ENCODE measurements around the gene HELZ. TPM values are rescaled to one million over a fixed set of nuclear protein-coding genes. Genes with fewer than 3 reads are reported as not detected.

The HELZ gene
- polyA plus RNA-seq, 1 donor: 25.7 TPM

- no peaks in the 10 kb centered on the region for H3K9me3 ChIP-seq (ENCODE audit: control insufficient read depth, low read depth, low read length)
- DNase-seq: no peak
- no peaks in the 10 kb centered on the region for H3K27me3 ChIP-seq (ENCODE audit: control insufficient read depth, insufficient read depth, low read length)
- H3K4me1 ChIP-seq (ENCODE audit: control insufficient read depth, insufficient read depth, low read length): peaks cover 4% of the 10 kb centered on the region
- WGBS (ENCODE audit: insufficient coverage, low lambda C conversion rate): no CpG with 5 or more reads among the region's 5 CpGs
- H3K4me3 ChIP-seq (ENCODE audit: low read length): no peak overlapping the region
- no peak overlapping the region for H3K27ac ChIP-seq (ENCODE audit: low read length)
- no peaks in the 10 kb centered on the region for H3K36me3 ChIP-seq (ENCODE audit: control insufficient read depth, insufficient read depth, low read length)
Observed at GRCh38 chr17:67054608-67055007, 190.4 kb downstream of the HELZ start.

GRCh38 chr17:67054011-67054591, 190.9 kb downstream of the HELZ start:
- peaks cover 4% of the 10 kb centered on the region for H3K4me1 ChIP-seq (ENCODE audit: control insufficient read depth, insufficient read depth, low read length)
- no peaks in the 10 kb centered on the region for H3K9me3 ChIP-seq (ENCODE audit: control insufficient read depth, low read depth, low read length)
- H3K4me3 ChIP-seq (ENCODE audit: low read length): no peak overlapping the region
- no peak for DNase-seq
- no peaks in the 10 kb centered on the region for H3K36me3 ChIP-seq (ENCODE audit: control insufficient read depth, insufficient read depth, low read length)
- WGBS (ENCODE audit: insufficient coverage, low lambda C conversion rate): 100% methylated on average over 2 of the region's 19 CpGs
- no peaks in the 10 kb centered on the region for H3K27me3 ChIP-seq (ENCODE audit: control insufficient read depth, insufficient read depth, low read length)
- no peak overlapping the region for H3K27ac ChIP-seq (ENCODE audit: low read length)

GRCh38 chr17:67053438-67054000, 191.5 kb downstream of the HELZ start:
- Histone ChIP-seq H3K9me3 (ENCODE audit: control insufficient read depth, low read depth, low read length) (no peaks in the 10 kb centered on the region), H3K27me3 (ENCODE audit: control insufficient read depth, insufficient read depth, low read length) (no peaks in the 10 kb centered on the region), H3K4me1 (ENCODE audit: control insufficient read depth, insufficient read depth, low read length) (peaks cover 4% of the 10 kb centered on the region), H3K4me3 (ENCODE audit: low read length) (no peak overlapping the region), H3K36me3 (ENCODE audit: control insufficient read depth, insufficient read depth, low read length) (no peaks in the 10 kb centered on the region), H3K27ac (ENCODE audit: low read length) (no peak overlapping the region)
- DNase-seq: no peak
- WGBS (ENCODE audit: insufficient coverage, low lambda C conversion rate): no CpG with 5 or more reads among the region's 9 CpGs

GRCh38 chr17:67052720-67053437, 192.1 kb downstream of the HELZ start:
- no peaks in the 10 kb centered on the region for H3K9me3 ChIP-seq (ENCODE audit: control insufficient read depth, low read depth, low read length)
- WGBS (ENCODE audit: insufficient coverage, low lambda C conversion rate): 74% methylated on average over 3 of the region's 9 CpGs
- H3K4me3 ChIP-seq (ENCODE audit: low read length): no peak overlapping the region
- H3K27ac ChIP-seq (ENCODE audit: low read length): no peak overlapping the region
- peaks cover 4% of the 10 kb centered on the region for H3K4me1 ChIP-seq (ENCODE audit: control insufficient read depth, insufficient read depth, low read length)
- H3K27me3 ChIP-seq (ENCODE audit: control insufficient read depth, insufficient read depth, low read length): no peaks in the 10 kb centered on the region
- DNase-seq: no peak
- no peaks in the 10 kb centered on the region for H3K36me3 ChIP-seq (ENCODE audit: control insufficient read depth, insufficient read depth, low read length)

- WGBS (ENCODE audit: insufficient coverage, low lambda C conversion rate): 80% methylated on average over 1 of the region's 5 CpGs
- H3K4me1 ChIP-seq (ENCODE audit: control insufficient read depth, insufficient read depth, low read length): peaks cover 2% of the 10 kb centered on the region
- DNase-seq: no peak
- H3K27me3 ChIP-seq (ENCODE audit: control insufficient read depth, insufficient read depth, low read length): no peaks in the 10 kb centered on the region
- H3K9me3 ChIP-seq (ENCODE audit: control insufficient read depth, low read depth, low read length): no peaks in the 10 kb centered on the region
- H3K4me3 ChIP-seq (ENCODE audit: low read length): no peak overlapping the region
- H3K27ac ChIP-seq (ENCODE audit: low read length): no peak overlapping the region
- no peaks in the 10 kb centered on the region for H3K36me3 ChIP-seq (ENCODE audit: control insufficient read depth, insufficient read depth, low read length)
Observed at GRCh38 chr17:67051837-67052236, 193.2 kb downstream of the HELZ start.

GRCh38 chr17:67051155-67051538, 193.8 kb downstream of the HELZ start:
- no peaks in the 10 kb centered on the region for H3K4me1 ChIP-seq (ENCODE audit: control insufficient read depth, insufficient read depth, low read length)
- no peaks in the 10 kb centered on the region for H3K9me3 ChIP-seq (ENCODE audit: control insufficient read depth, low read depth, low read length)
- WGBS (ENCODE audit: insufficient coverage, low lambda C conversion rate): no CpG with 5 or more reads among the region's 4 CpGs
- no peaks in the 10 kb centered on the region for H3K27me3 ChIP-seq (ENCODE audit: control insufficient read depth, insufficient read depth, low read length)
- no peak overlapping the region for H3K4me3 ChIP-seq (ENCODE audit: low read length)
- H3K27ac ChIP-seq (ENCODE audit: low read length): no peak overlapping the region
- DNase-seq: no peak
- H3K36me3 ChIP-seq (ENCODE audit: control insufficient read depth, insufficient read depth, low read length): no peaks in the 10 kb centered on the region

GRCh38 chr17:67050471-67051154, 194.4 kb downstream of the HELZ start:
- Histone ChIP-seq H3K27ac (ENCODE audit: low read length) (no peak overlapping the region), H3K36me3 (ENCODE audit: control insufficient read depth, insufficient read depth, low read length) (no peaks in the 10 kb centered on the region), H3K27me3 (ENCODE audit: control insufficient read depth, insufficient read depth, low read length) (no peaks in the 10 kb centered on the region), H3K9me3 (ENCODE audit: control insufficient read depth, low read depth, low read length) (no peaks in the 10 kb centered on the region), H3K4me3 (ENCODE audit: low read length) (no peak overlapping the region), H3K4me1 (ENCODE audit: control insufficient read depth, insufficient read depth, low read length) (no peaks in the 10 kb centered on the region)
- DNase-seq: no peak
- WGBS (ENCODE audit: insufficient coverage, low lambda C conversion rate): 63% methylated on average over 2 of the region's 6 CpGs

- H3K36me3 ChIP-seq (ENCODE audit: control insufficient read depth, insufficient read depth, low read length): no peaks in the 10 kb centered on the region
- H3K4me1 ChIP-seq (ENCODE audit: control insufficient read depth, insufficient read depth, low read length): no peaks in the 10 kb centered on the region
- H3K9me3 ChIP-seq (ENCODE audit: control insufficient read depth, low read depth, low read length): no peaks in the 10 kb centered on the region
- no peak overlapping the region for H3K4me3 ChIP-seq (ENCODE audit: low read length)
- WGBS (ENCODE audit: insufficient coverage, low lambda C conversion rate): no CpG with 5 or more reads among the region's 1 CpG
- H3K27ac ChIP-seq (ENCODE audit: low read length): no peak overlapping the region
- no peaks in the 10 kb centered on the region for H3K27me3 ChIP-seq (ENCODE audit: control insufficient read depth, insufficient read depth, low read length)
- DNase-seq: no peak
Observed at GRCh38 chr17:67050066-67050465, 194.9 kb downstream of the HELZ start.

- no peak overlapping the region for H3K4me3 ChIP-seq (ENCODE audit: low read length)
- no peaks in the 10 kb centered on the region for H3K4me1 ChIP-seq (ENCODE audit: control insufficient read depth, insufficient read depth, low read length)
- no peak for DNase-seq
- WGBS (ENCODE audit: insufficient coverage, low lambda C conversion rate): 90% methylated on average over 2 of the region's 5 CpGs
- no peak overlapping the region for H3K27ac ChIP-seq (ENCODE audit: low read length)
- H3K36me3 ChIP-seq (ENCODE audit: control insufficient read depth, insufficient read depth, low read length): no peaks in the 10 kb centered on the region
- no peaks in the 10 kb centered on the region for H3K27me3 ChIP-seq (ENCODE audit: control insufficient read depth, insufficient read depth, low read length)
- no peaks in the 10 kb centered on the region for H3K9me3 ChIP-seq (ENCODE audit: control insufficient read depth, low read depth, low read length)
Observed at GRCh38 chr17:67049025-67049739, 195.8 kb downstream of the HELZ start.

GRCh38 chr17:67047382-67047781, 197.6 kb downstream of the HELZ start:
- no peaks in the 10 kb centered on the region for H3K9me3 ChIP-seq (ENCODE audit: control insufficient read depth, low read depth, low read length)
- no peak overlapping the region for H3K27ac ChIP-seq (ENCODE audit: low read length)
- H3K27me3 ChIP-seq (ENCODE audit: control insufficient read depth, insufficient read depth, low read length): no peaks in the 10 kb centered on the region
- no peak for DNase-seq
- H3K4me3 ChIP-seq (ENCODE audit: low read length): no peak overlapping the region
- no peaks in the 10 kb centered on the region for H3K36me3 ChIP-seq (ENCODE audit: control insufficient read depth, insufficient read depth, low read length)
- WGBS (ENCODE audit: insufficient coverage, low lambda C conversion rate): no CpG with 5 or more reads among the region's 1 CpG
- no peaks in the 10 kb centered on the region for H3K4me1 ChIP-seq (ENCODE audit: control insufficient read depth, insufficient read depth, low read length)

Data from large intestine (tissue), 3 donors.